Right cardiac atrium (tissue), 5 donors: ENCODE results near the gene BRD7. TPM values are rescaled to one million over a fixed set of nuclear protein-coding genes. Genes with fewer than 3 reads are reported as not detected.

ENCODE experiments used
- ATAC-seq, 2 donors: fragments of 200-7000 bp; cut with Tn5 transposase; one replicate each; pipeline versions ENCODE4 v1.8.0 to v1.9.1; 2020; ENCODE audit warnings: moderate library complexity in 2 of 2, mild to moderate bottlenecking in 1 of 2
- DNase-seq, 3 donors: peaks; one replicate each; pipeline ENCODE4 v3.0.0-alpha.2; 2020
- H3K27ac ChIP-seq: one replicate; pipeline ENCODE4 v1.5.1; 2013; ENCODE audit warnings: mild to moderate bottlenecking, low read length, control low read depth, moderate library complexity
- H3K27me3 ChIP-seq: one replicate; pipeline ENCODE4 v1.6.1; 2013; ENCODE audit not compliant: control insufficient read depth, insufficient read depth
- H3K4me1 ChIP-seq: one replicate; pipeline ENCODE4 v1.6.1; 2013; ENCODE audit warnings: low read length; ENCODE audit not compliant: control insufficient read depth, insufficient read depth
- H3K4me3 ChIP-seq: one replicate; pipeline ENCODE4 v1.5.1; 2013; ENCODE audit warnings: low read length, control low read depth
- H3K9me3 ChIP-seq: one replicate; pipeline ENCODE4 v1.6.1; 2013; ENCODE audit warnings: low read length; ENCODE audit not compliant: control insufficient read depth
- WGBS: extraction: QIAGEN DNeasy Blood & Tissue Kit; methylation state at CpG from one replicate; pipeline ENCODE4 v1.1.7; 2013; 5-methylcytosine and 5-hydroxymethylcytosine counted together
- intact Hi-C, 4 donors: fragments of 100-400 bp; cut with DNase I; formaldehyde crosslinking; loops; one replicate each; pipeline versions ENCODE4 v1.11.0 to v1.14.0; 2022 to 2023
- polyA plus RNA-seq: library from polyadenylated mRNA; stranded (reverse); fragments of 200-250 nt; gene quantifications from one replicate; pipeline ENCODE4 v1.2.3, GENCODE V29; 2013
- total RNA-seq, 4 donors: library from RNA; stranded (reverse); fragmentation: NEBNext Ultra II Directional; extraction: Animal tissue kit (Norgen Biotek cat#: 25700); gene quantifications; one replicate each; pipeline ENCODE4 v1.2.1, GENCODE V29; 2021
- donor health status: healthy with polysubstance abuse.
- donor health status: DM: no; HTN: yes; CAD: no.
- donor health status: DM: no; HTN: no; CAD: no.
- donor health status: DM: no; HTN: yes; CAD: no; lungs with severe emphysema.
- donor health status: DM: yes; HTN: yes; CAD: no.

BRD7 gene
- total and polyA plus RNA-seq, 5 donors, result 33.8 to 48.0 (median 43.6) TPM

GRCh38 chr16:50309527-50310307, 59.1 kb downstream of the BRD7 start:
- H3K27me3 ChIP-seq, result no peaks in the 10 kb centered on the region
- no peak overlapping the region for H3K4me3 ChIP-seq
- 57% methylated on average over 15 of the region's 15 CpGs for WGBS
- no peaks in the 10 kb centered on the region for H3K9me3 ChIP-seq
- H3K27ac ChIP-seq, result no peak overlapping the region
- intact Hi-C loops, result loop anchor here in 1 of 4 donors (10.0 kb wide), 1 partner anchor 65 kb away; no protein-coding TSS in a partner anchor
- DNase-seq (peak in 2 of 3 donors; percentile 72 to 73), ATAC-seq (no peak)
- H3K4me1 ChIP-seq, result no peaks in the 10 kb centered on the region

GRCh38 chr16:50309156-50309526, 59.6 kb downstream of the BRD7 start:
- WGBS, result 80% methylated on average over 11 of the region's 11 CpGs
- H3K27me3 ChIP-seq, result no peaks in the 10 kb centered on the region
- ATAC-seq, result no peak
- peak in 1 of 3 donors; percentile 54 for DNase-seq
- intact Hi-C loops, result loop anchor here in 1 of 4 donors (10.0 kb wide), 1 partner anchor 64 kb away; no protein-coding TSS in a partner anchor
- H3K4me1 ChIP-seq, result no peaks in the 10 kb centered on the region
- H3K9me3 ChIP-seq, result no peaks in the 10 kb centered on the region
- no peak overlapping the region for H3K27ac ChIP-seq
- no peak overlapping the region for H3K4me3 ChIP-seq

DNA sequence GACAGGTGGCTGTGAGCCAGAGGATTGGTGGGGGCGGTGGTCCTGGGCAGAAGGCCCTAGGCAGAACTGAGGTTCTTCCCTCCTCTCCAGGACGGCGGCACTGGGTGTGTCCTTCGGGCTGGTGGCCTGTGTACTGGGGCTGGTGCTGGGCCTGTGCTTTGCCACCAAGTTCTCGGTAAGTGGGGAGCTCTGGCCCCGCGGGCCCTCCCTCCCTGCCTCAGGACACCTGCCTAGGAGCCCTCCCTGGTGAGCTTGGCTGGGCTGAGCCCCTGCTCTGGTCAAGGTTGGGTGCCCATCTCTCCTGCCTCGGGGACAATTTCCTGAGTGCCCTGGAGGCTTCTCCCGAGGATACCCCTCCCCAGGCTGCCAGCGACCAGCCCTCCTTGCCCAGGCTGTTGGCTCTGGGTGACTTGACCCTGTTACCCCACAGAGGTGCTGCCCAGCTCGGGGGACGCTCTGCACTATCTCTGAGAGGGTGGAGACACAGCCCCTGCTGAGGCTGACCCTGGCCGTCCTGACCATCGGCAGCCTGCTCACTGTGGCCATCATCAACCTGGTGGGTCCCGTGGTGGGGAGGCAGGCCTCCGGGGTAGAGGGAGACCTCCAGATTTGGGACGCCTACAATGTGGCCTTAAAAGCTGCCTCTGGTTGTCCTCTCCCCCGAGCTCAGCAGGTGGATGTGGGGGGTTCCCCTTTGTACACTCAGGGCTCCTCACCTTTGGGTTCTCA, 60.4 kb downstream of the BRD7 start:
- peak in 2 of 3 donors; percentile 47 to 50 for DNase-seq
- no peak for ATAC-seq
- whole genome bisulfite sequencing, result 95% methylated on average over 18 of the region's 18 CpGs
- Histone ChIP-seq H3K27me3 (no peaks in the 10 kb centered on the region), H3K4me1 (no peaks in the 10 kb centered on the region), H3K4me3 (no peak overlapping the region), H3K9me3 (no peaks in the 10 kb centered on the region), H3K27ac (no peak overlapping the region)
- intact Hi-C loops, result loop anchor here in 1 of 4 donors (10.0 kb wide), 1 partner anchor 64 kb away; no protein-coding TSS in a partner anchor

DNA sequence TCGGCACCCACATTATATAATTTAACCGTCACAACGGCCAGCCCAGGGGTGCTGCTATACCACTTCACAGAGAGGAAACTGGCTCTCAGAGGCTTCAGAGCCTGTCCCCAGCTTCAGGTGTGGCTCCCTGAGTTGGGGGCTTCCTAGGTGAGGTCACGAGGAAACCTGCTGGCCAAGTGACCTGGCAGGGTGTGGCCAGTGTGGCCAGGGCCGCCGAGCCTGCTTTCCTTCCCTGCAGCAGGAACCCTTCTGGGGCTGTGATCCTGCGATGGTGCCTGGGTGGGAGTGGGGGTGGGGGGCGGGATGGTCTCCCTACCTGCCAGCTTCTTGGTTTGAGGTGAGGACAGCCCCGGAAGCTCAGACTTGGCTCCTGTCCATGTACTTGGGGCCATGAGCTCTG, 62.5 kb downstream of the BRD7 start:
- Histone ChIP-seq H3K27ac (no peak overlapping the region), H3K4me1 (no peaks in the 10 kb centered on the region), H3K27me3 (no peaks in the 10 kb centered on the region), H3K4me3 (no peak overlapping the region), H3K9me3 (no peaks in the 10 kb centered on the region)
- intact Hi-C loops, result loop anchor here in 1 of 4 donors (10.0 kb wide), 1 partner anchor 61 kb away; no protein-coding TSS in a partner anchor
- DNase-seq (peak in 2 of 3 donors; percentile 1 to 23), ATAC-seq (no peak)
- WGBS, result 79% methylated on average over 9 of the region's 9 CpGs

DNA sequence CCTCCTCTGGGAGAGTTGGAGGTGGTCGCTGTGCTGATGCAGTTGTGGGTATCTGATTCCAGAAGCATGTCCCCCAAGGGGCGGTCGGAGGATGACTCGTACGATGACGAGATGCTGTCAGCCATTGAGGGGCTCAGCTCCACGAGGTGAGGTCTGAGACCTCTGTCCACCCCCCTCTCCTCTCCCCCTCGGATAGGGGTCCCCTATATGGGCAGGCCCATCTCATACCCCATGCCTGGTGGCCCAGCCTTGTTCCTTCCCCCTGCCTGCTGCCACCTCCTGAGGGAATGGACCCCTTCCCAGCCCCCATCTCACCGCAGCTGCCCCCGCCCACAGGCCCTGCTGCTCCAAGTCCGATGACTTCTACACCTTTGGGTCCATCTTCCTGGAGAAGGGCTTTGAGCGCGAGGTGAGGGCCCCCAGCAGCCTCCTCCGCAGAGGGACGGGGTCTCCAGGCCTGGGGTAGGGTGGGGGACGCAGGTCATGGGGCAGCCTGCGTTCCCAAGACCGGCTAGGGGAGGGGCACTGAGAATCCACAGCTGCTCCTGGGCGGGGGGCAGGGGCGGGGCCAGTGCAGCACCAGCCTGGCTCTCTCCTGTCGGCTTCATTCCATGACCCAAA, 63.2 kb downstream of the BRD7 start:
- no peak for ATAC-seq
- Histone ChIP-seq H3K27ac (no peak overlapping the region), H3K9me3 (no peaks in the 10 kb centered on the region), H3K4me3 (no peak overlapping the region), H3K27me3 (no peaks in the 10 kb centered on the region), H3K4me1 (no peaks in the 10 kb centered on the region)
- intact Hi-C loops, result loop anchor here in 1 of 4 donors (10.0 kb wide), 1 partner anchor 61 kb away; no protein-coding TSS in a partner anchor
- WGBS, result 86% methylated on average over 21 of the region's 21 CpGs
- peak in 2 of 3 donors; percentile 8 to 47 for DNase-seq

DNA sequence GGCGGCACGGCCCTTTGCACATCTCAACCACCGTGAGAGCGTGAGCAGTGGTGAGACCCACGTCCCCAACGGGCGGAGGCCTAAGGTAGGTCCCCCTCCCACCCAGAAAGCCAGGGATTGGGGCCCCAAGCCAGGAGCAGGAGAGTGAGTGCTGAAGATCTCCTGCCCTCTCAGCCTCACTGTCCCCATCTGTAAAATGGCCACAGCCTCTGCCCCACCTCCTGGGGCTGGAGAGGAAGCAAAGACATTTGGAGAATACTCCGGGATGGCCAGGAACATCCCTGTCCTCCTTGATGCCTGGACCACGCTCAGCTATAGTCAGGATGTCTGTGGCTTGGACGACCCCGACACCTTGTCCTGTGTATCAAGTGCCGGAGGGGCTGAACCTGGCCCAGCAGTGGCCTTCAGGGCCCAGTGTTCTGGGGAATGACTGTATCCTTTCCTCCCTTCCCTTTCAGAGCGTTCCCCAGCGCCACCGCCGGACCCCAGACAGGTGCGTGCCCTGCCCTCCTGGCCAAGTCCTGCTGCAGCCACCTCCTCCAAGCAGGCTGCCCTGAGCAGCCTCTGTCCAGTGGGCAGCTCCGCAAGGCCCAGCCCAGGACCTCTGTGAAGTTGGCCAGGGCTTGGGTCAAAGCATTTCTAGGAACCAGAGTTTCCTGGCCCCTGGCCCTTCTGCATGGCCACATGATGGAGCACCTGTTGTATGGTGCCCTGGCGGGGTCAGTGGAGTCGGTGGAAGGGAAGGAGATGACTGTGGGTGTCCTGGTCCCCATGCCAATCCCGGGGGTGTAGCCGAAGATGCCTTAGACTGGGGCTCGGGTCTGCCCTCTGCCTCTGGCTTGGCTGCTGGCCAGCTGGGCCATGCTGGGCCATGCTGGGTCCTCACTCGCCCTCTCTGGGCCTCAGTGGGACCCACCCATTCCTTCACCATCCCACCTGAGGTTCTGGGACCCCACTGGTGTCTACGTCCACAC, 64.0 kb downstream of the BRD7 start:
- ATAC-seq, result no peak
- intact Hi-C loops, result loop anchor here in 1 of 4 donors (10.0 kb wide), 1 partner anchor 60 kb away; no protein-coding TSS in a partner anchor
- Histone ChIP-seq H3K27me3 (no peaks in the 10 kb centered on the region), H3K4me3 (no peak overlapping the region), H3K9me3 (no peaks in the 10 kb centered on the region), H3K4me1 (no peaks in the 10 kb centered on the region), H3K27ac (no peak overlapping the region)
- DNase-seq, result peak; percentile 21 to 60 (median 42)
- WGBS, result 90% methylated on average over 25 of the region's 25 CpGs

DNA sequence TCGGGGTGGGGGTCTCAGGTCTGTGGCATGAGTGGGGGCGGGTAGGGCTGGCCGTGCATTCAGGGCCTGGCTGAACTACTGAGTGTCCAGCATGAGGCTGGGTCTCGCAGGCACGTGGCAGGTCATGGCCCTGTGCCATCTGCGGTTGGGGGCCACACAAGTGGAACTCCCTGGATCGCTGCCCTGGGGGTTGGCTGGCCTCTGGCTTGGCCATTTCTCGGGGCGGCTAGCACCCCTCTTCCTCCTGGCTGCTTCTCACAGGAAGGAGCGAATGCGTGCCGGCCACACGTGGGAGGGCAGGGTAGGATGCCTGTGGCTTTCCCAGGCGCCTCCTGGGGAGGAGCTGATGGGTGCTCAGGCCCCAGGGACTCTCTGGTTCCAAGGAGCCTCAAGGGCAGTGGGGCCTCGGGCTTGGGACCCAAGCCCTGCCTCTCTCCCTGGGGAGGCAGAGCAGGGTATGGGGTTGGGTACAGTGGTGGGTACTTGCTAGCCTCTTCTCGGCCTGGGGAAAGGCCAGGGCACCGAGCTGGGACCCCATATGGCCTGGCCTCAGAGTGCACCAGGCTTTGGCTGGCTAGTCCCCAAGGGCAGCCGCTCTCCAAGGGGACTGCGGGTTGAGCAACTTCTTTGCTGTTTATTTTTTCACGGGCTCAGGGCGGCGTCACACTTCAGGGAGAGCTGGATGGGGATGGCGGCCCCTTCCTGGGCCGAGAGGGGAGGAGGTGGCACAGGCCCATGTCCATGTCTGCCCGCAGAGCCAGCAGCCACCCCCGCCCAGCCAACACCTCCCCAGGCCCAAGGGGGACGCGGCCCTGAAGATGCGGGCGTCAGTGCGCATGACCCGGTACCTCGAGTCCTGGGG, 65.0 kb downstream of the BRD7 start:
- Histone ChIP-seq H3K4me3 (no peak overlapping the region), H3K4me1 (no peaks in the 10 kb centered on the region), H3K27ac (no peak overlapping the region), H3K9me3 (no peaks in the 10 kb centered on the region), H3K27me3 (no peaks in the 10 kb centered on the region)
- WGBS, result 83% methylated on average over 33 of the region's 33 CpGs
- DNase-seq, result peak; percentile 18 to 63 (median 49)
- ATAC-seq, result no peak
- intact Hi-C loops, result loop anchor here in 1 of 4 donors (10.0 kb wide), 1 partner anchor 59 kb away; no protein-coding TSS in a partner anchor

GRCh38 chr16:50303041-50303604, 65.7 kb downstream of the BRD7 start:
- H3K9me3 ChIP-seq, result no peaks in the 10 kb centered on the region
- H3K27me3 ChIP-seq, result no peaks in the 10 kb centered on the region
- WGBS, result 81% methylated on average over 11 of the region's 11 CpGs
- no peak overlapping the region for H3K4me3 ChIP-seq
- intact Hi-C loops, result loop anchor here in 1 of 4 donors (10.0 kb wide), 1 partner anchor 58 kb away; no protein-coding TSS in a partner anchor
- H3K27ac ChIP-seq, result no peak overlapping the region
- DNase-seq, result peak in 1 of 3 donors; percentile 17
- no peaks in the 10 kb centered on the region for H3K4me1 ChIP-seq
- no peak for ATAC-seq

- H3K27me3 ChIP-seq, result no peaks in the 10 kb centered on the region
- ATAC-seq, result no peak
- H3K4me3 ChIP-seq, result no peak overlapping the region
- no peaks in the 10 kb centered on the region for H3K9me3 ChIP-seq
- WGBS, result 89% methylated on average over 15 of the region's 15 CpGs
- intact Hi-C loops, result loop anchor here in 1 of 4 donors (10.0 kb wide), 1 partner anchor 58 kb away; no protein-coding TSS in a partner anchor
- no peaks in the 10 kb centered on the region for H3K4me1 ChIP-seq
- no peak overlapping the region for H3K27ac ChIP-seq
- peak; percentile 7 to 43 (median 31) for DNase-seq
Observed at GRCh38 chr16:50302472-50303005, 66.2 kb downstream of the BRD7 start.
